HUES6 (cell line): ENCODE results near the gene PMEPA1.

Experiments used
- H3K27ac ChIP-seq: 2 replicates; pipeline ENCODE4 v1.7.0; 2013; ENCODE audit warnings: low read depth, mild to moderate bottlenecking, low read length, inconsistent platforms
- H3K27me3 ChIP-seq: 2 replicates; pipeline ENCODE4 v1.6.1; 2013; ENCODE audit warnings: low read length; ENCODE audit not compliant: control insufficient read depth, insufficient read depth
- H3K36me3 ChIP-seq: 2 replicates; pipeline ENCODE4 v1.6.1; 2013; ENCODE audit warnings: low read length; ENCODE audit not compliant: control insufficient read depth, insufficient read depth
- H3K4me1 ChIP-seq: 2 replicates; pipeline ENCODE4 v1.6.1; 2013; ENCODE audit warnings: low read length; ENCODE audit not compliant: control insufficient read depth, insufficient read depth
- H3K4me3 ChIP-seq: 2 replicates; pipeline ENCODE4 v1.5.1; 2013; ENCODE audit warnings: low read depth, low read length
- H3K9ac ChIP-seq: one replicate; pipeline ENCODE4 v1.6.1; 2013; ENCODE audit warnings: mild to moderate bottlenecking, low read length
- H3K9me3 ChIP-seq: 2 replicates; pipeline ENCODE4 v1.6.1; 2013; ENCODE audit warnings: low read depth, low read length; ENCODE audit not compliant: control insufficient read depth, insufficient read depth

PMEPA1 gene

GRCh38 chr20:57702091-57702490, 7.7 kb downstream of the PMEPA1 start:
- Histone ChIP-seq H3K27ac (no peak overlapping the region), H3K27me3 (no peaks in the 10 kb centered on the region), H3K36me3 (peaks cover 29% of the 10 kb centered on the region; the same call in 1 of the 2 replicates), H3K9ac (no peak overlapping the region), H3K4me3 (no peak overlapping the region), H3K9me3 (no peaks in the 10 kb centered on the region), H3K4me1 (peaks cover 27% of the 10 kb centered on the region)

GRCh38 chr20:57701651-57702050, 8.2 kb downstream of the PMEPA1 start:
- Histone ChIP-seq H3K9ac (no peak overlapping the region), H3K27me3 (no peaks in the 10 kb centered on the region), H3K9me3 (no peaks in the 10 kb centered on the region), H3K27ac (no peak overlapping the region), H3K4me3 (no peak overlapping the region), H3K36me3 (peaks cover 25% of the 10 kb centered on the region; the same call in 1 of the 2 replicates), H3K4me1 (peaks cover 22% of the 10 kb centered on the region)

GRCh38 chr20:57701090-57701489, 8.7 kb downstream of the PMEPA1 start:
- Histone ChIP-seq H3K27ac (no peak overlapping the region), H3K9ac (no peak overlapping the region), H3K27me3 (no peaks in the 10 kb centered on the region), H3K4me3 (no peak overlapping the region), H3K4me1 (peaks cover 21% of the 10 kb centered on the region), H3K36me3 (peaks cover 25% of the 10 kb centered on the region; the same call in 1 of the 2 replicates), H3K9me3 (no peaks in the 10 kb centered on the region)

GRCh38 chr20:57699395-57699794, 10.4 kb downstream of the PMEPA1 start:
- Histone ChIP-seq H3K27ac (no peak overlapping the region), H3K36me3 (peaks cover 17% of the 10 kb centered on the region; the same call in 1 of the 2 replicates), H3K9ac (no peak overlapping the region), H3K4me1 (peaks cover 24% of the 10 kb centered on the region), H3K4me3 (no peak overlapping the region), H3K9me3 (no peaks in the 10 kb centered on the region), H3K27me3 (no peaks in the 10 kb centered on the region)

- H3K27me3 ChIP-seq: no peaks in the 10 kb centered on the region
- no peak overlapping the region for H3K27ac ChIP-seq
- H3K9me3 ChIP-seq: no peaks in the 10 kb centered on the region
- H3K9ac ChIP-seq: no peak overlapping the region
- peaks cover 16% of the 10 kb centered on the region; the same call in 1 of the 2 replicates for H3K36me3 ChIP-seq
- H3K4me1 ChIP-seq: peaks cover 26% of the 10 kb centered on the region
- no peak overlapping the region for H3K4me3 ChIP-seq
Observed at GRCh38 chr20:57698867-57699275, 10.9 kb downstream of the PMEPA1 start.

- H3K4me3 ChIP-seq: no peak overlapping the region
- H3K27ac ChIP-seq: no peak overlapping the region
- no peaks in the 10 kb centered on the region for H3K27me3 ChIP-seq
- H3K36me3 ChIP-seq: peaks cover 13% of the 10 kb centered on the region; the same call in 1 of the 2 replicates
- H3K9ac ChIP-seq: no peak overlapping the region
- no peaks in the 10 kb centered on the region for H3K9me3 ChIP-seq
- H3K4me1 ChIP-seq: peaks cover 32% of the 10 kb centered on the region
Observed at GRCh38 chr20:57698116-57698866, 11.5 kb downstream of the PMEPA1 start.

GRCh38 chr20:57697543-57697942, 12.3 kb downstream of the PMEPA1 start:
- Histone ChIP-seq H3K4me3 (no peak overlapping the region), H3K9me3 (no peaks in the 10 kb centered on the region), H3K36me3 (peaks cover 13% of the 10 kb centered on the region; the same call in 1 of the 2 replicates), H3K27ac (no peak overlapping the region), H3K27me3 (no peaks in the 10 kb centered on the region), H3K4me1 (peaks cover 37% of the 10 kb centered on the region), H3K9ac (no peak overlapping the region)

GRCh38 chr20:57696401-57696961, 13.3 kb downstream of the PMEPA1 start:
- H3K9ac ChIP-seq: no peak overlapping the region
- no peak overlapping the region for H3K4me3 ChIP-seq
- no peaks in the 10 kb centered on the region for H3K9me3 ChIP-seq
- no peaks in the 10 kb centered on the region for H3K27me3 ChIP-seq
- peaks cover 47% of the 10 kb centered on the region for H3K4me1 ChIP-seq
- no peak overlapping the region for H3K27ac ChIP-seq
- H3K36me3 ChIP-seq: peaks cover 2% of the 10 kb centered on the region; the same call in 1 of the 2 replicates

- Histone ChIP-seq H3K27me3 (no peaks in the 10 kb centered on the region), H3K9ac (no peak overlapping the region), H3K4me3 (no peak overlapping the region), H3K36me3 (no peaks in the 10 kb centered on the region; the same call in 1 of the 2 replicates), H3K27ac (no peak overlapping the region), H3K9me3 (no peaks in the 10 kb centered on the region), H3K4me1 (peaks cover 50% of the 10 kb centered on the region)
Observed at GRCh38 chr20:57695940-57696339, 13.9 kb downstream of the PMEPA1 start.

- Histone ChIP-seq H3K9me3 (no peaks in the 10 kb centered on the region), H3K36me3 (no peaks in the 10 kb centered on the region; the same call in 1 of the 2 replicates), H3K4me3 (no peak overlapping the region), H3K27ac (no peak overlapping the region), H3K27me3 (no peaks in the 10 kb centered on the region), H3K9ac (no peak overlapping the region), H3K4me1 (peaks cover 55% of the 10 kb centered on the region)
Observed at GRCh38 chr20:57695012-57695411, 14.8 kb downstream of the PMEPA1 start.

- Histone ChIP-seq H3K4me3 (no peak overlapping the region), H3K9ac (no peak overlapping the region), H3K27me3 (no peaks in the 10 kb centered on the region), H3K36me3 (no peaks in the 10 kb centered on the region), H3K9me3 (no peaks in the 10 kb centered on the region), H3K27ac (no peak overlapping the region), H3K4me1 (peaks cover 55% of the 10 kb centered on the region)
Observed at GRCh38 chr20:57694481-57694880, 15.3 kb downstream of the PMEPA1 start.
